WTC11 (cell line): Measurements from ENCODE around the gene FOXN3. TPM values are rescaled to one million over a fixed set of nuclear protein-coding genes. Genes with fewer than 3 reads are reported as not detected.
A peak's percentile ranks its signal among the peaks of the same experiment; 100 is the strongest.

Experiments used
- ATAC-seq: fragments of 200-7000 bp; cut with Tn5 transposase; 2 replicates; pipeline ENCODE4 v1.10.0; 2021; ENCODE audit warnings: mild to moderate bottlenecking, moderate library complexity
- CTCF ChIA-PET: fragments of 300-600 bp; sonication (Branson Sonifier 250); formaldehyde crosslinking; loops from one replicate; lab custom pipeline; 2021; ENCODE audit warnings: antibody characterized with exemption; lab: Charles Lee
- POLR2A ChIA-PET: fragments of 350-600 bp; sonication (Branson Sonifier 250); formaldehyde crosslinking; loops from one replicate; lab custom pipeline; 2021; ENCODE audit warnings: antibody characterized with exemption; lab: Charles Lee
- DNase-seq: peaks from one replicate; pipeline ENCODE4 v3.0.0; 2021; ENCODE audit warnings: low spot score
- H3K27ac Mint-ChIP-seq: 2 replicates; pipeline ENCODE4 v1.8.0; 2021; ENCODE audit warnings: mixed read lengths
- H3K27me3 Mint-ChIP-seq: 2 replicates; pipeline ENCODE4 v1.8.0; 2021; ENCODE audit warnings: low read depth, mild to moderate bottlenecking, moderate library complexity, mixed read lengths
- H3K36me3 Mint-ChIP-seq: 2 replicates; pipeline ENCODE4 v1.8.0; 2021; ENCODE audit warnings: mixed read lengths
- H3K4me1 Mint-ChIP-seq: 2 replicates; pipeline ENCODE4 v1.8.0; 2022; ENCODE audit warnings: mixed read lengths
- H3K4me3 Mint-ChIP-seq: 2 replicates; pipeline ENCODE4 v1.8.0; 2021; ENCODE audit warnings: mild to moderate bottlenecking, moderate library complexity, mixed read lengths
- H3K9me3 Mint-ChIP-seq: 2 replicates; pipeline ENCODE4 v1.8.0; 2021; ENCODE audit warnings: mixed read lengths
- ARID4B ChIP-seq: sonication (generic); formaldehyde crosslinking; IDR thresholded peaks from 2 replicates; pipeline ENCODE4 v1.8.0; 2023; ENCODE audit warnings: missing genetic modification reagents, mild to moderate bottlenecking, borderline replicate concordance
- ATF2 ChIP-seq: sonication (generic); formaldehyde crosslinking; IDR thresholded peaks from 2 replicates; pipeline ENCODE4 v1.8.1; 2022; ENCODE audit warnings: low read depth, missing genetic modification reagents, borderline replicate concordance
- CTCF ChIP-seq: fragments of 200-600 bp; IDR thresholded peaks from 2 replicates; pipeline ENCODE4 v1.8.0; 2022; ENCODE audit warnings: antibody characterized with exemption
- E2F1 ChIP-seq: sonication (generic); formaldehyde crosslinking; IDR thresholded peaks from 2 replicates; pipeline ENCODE4 v1.8.0; 2022; ENCODE audit warnings: mild to moderate bottlenecking, missing genetic modification reagents
- ERG ChIP-seq: fragments of 250-450 bp; sonication (Bioruptor Pico); IDR thresholded peaks from 2 replicates; pipeline ENCODE4 v1.8.0; 2021; ENCODE audit warnings: mild to moderate bottlenecking
- FOXK1 ChIP-seq: sonication (generic); formaldehyde crosslinking; IDR thresholded peaks from 2 replicates; pipeline ENCODE4 v1.8.0; 2022; ENCODE audit warnings: mild to moderate bottlenecking, moderate library complexity, missing genetic modification reagents
- GRHL2 ChIP-seq: fragments of 250-450 bp; sonication (Bioruptor Pico); IDR thresholded peaks from 2 replicates; pipeline ENCODE4 v1.8.0; 2022; ENCODE audit warnings: mild to moderate bottlenecking, moderate library complexity; ENCODE audit not compliant: insufficient replicate concordance, severe bottlenecking
- NFATC4 ChIP-seq: fragments of 250-450 bp; sonication (Bioruptor Pico); IDR thresholded peaks from 2 replicates; pipeline ENCODE4 v1.9.0; 2021; ENCODE audit warnings: mild to moderate bottlenecking
- SMAD3 ChIP-seq: sonication (generic); formaldehyde crosslinking; IDR thresholded peaks from 2 replicates; pipeline ENCODE4 v1.8.0; 2022; ENCODE audit warnings: missing genetic modification reagents, mild to moderate bottlenecking, borderline replicate concordance
- TEAD1 ChIP-seq: sonication (generic); formaldehyde crosslinking; IDR thresholded peaks from 2 replicates; pipeline ENCODE4 v1.8.0; 2022; ENCODE audit warnings: mild to moderate bottlenecking, missing genetic modification reagents
- USF2 ChIP-seq: sonication (generic); formaldehyde crosslinking; IDR thresholded peaks from 2 replicates; pipeline ENCODE4 v1.8.1; 2023; ENCODE audit warnings: mild to moderate bottlenecking, missing genetic modification reagents, moderate library complexity
- ZMAT4 ChIP-seq: fragments of 250-450 bp; sonication (Bioruptor Pico); IDR thresholded peaks from 2 replicates; pipeline ENCODE4 v1.9.0; 2021; ENCODE audit warnings: mild to moderate bottlenecking
- ZNF121 ChIP-seq: sonication (generic); formaldehyde crosslinking; IDR thresholded peaks from 2 replicates; pipeline ENCODE4 v1.8.0; 2023; ENCODE audit warnings: missing genetic modification reagents
- ZNF138 ChIP-seq: sonication (generic); formaldehyde crosslinking; conservative IDR thresholded peaks from 2 replicates; pipeline ENCODE4 v1.8.1; 2022; ENCODE audit warnings: mild to moderate bottlenecking, moderate library complexity, missing genetic modification reagents
- ZNF396 ChIP-seq: fragments of 250-450 bp; sonication (Bioruptor Pico); IDR thresholded peaks from 2 replicates; pipeline ENCODE4 v1.8.0; 2021; ENCODE audit warnings: mild to moderate bottlenecking, moderate library complexity, borderline replicate concordance
- ZNF425 ChIP-seq: fragments of 250-450 bp; sonication (Bioruptor Pico); conservative IDR thresholded peaks from 2 replicates; pipeline ENCODE4 v1.9.0; 2021; ENCODE audit warnings: mild to moderate bottlenecking
- total RNA-seq: library from RNA; stranded (reverse); gene quantifications from 3 replicates; pipeline ENCODE4 v1.2.3, GENCODE V29; 2021

FOXN3 gene
- total RNA-seq, 1 experiment from 2014 or later, result 170 TPM

GRCh38 chr14:89357655-89358297, 59.3 kb downstream of the FOXN3 start (continued):
- no peak for TF ChIP-seq ZMAT4 (CRISPR knock-in tag)
- TF ChIP-seq TEAD1 (CRISPR knock-in tag), result no peak
- no peak for TF ChIP-seq SMAD3 (CRISPR knock-in tag)
- no peak for TF ChIP-seq ZNF138 (CRISPR knock-in tag)
- no peak for TF ChIP-seq USF2
- no peak for TF ChIP-seq CTCF
- no peak for TF ChIP-seq GRHL2 (CRISPR knock-in tag)
- no peak for TF ChIP-seq E2F1 (CRISPR knock-in tag)

GRCh38 chr14:89356927-89357326, 60.1 kb downstream of the FOXN3 start:
- Mint-ChIP-seq H3K27ac (peak overlapping the region; percentile 13; the same call in 1 of the 2 replicates), H3K9me3 (no peaks in the 10 kb centered on the region), H3K4me1 (peaks cover 48% of the 10 kb centered on the region), H3K4me3 (no peak overlapping the region), H3K36me3 (peaks cover 18% of the 10 kb centered on the region), H3K27me3 (no peaks in the 10 kb centered on the region)
- POLR2A ChIA-PET, result interaction anchor here (0.5 to 0.6 kb wide), 2 partner anchors 28 to 204 kb away, joined by 3 read pairs; no protein-coding TSS in a partner anchor
- DNase-seq (no peak), ATAC-seq (no peak)
- TF ChIP-seq ZNF425 (CRISPR knock-in tag), result no peak
- TF ChIP-seq ZNF121, result peak; percentile 93
- CTCF ChIA-PET, result no interaction called here

GRCh38 chr14:89356496-89356895, 60.5 kb downstream of the FOXN3 start:
- peaks cover 18% of the 10 kb centered on the region for H3K36me3 Mint-ChIP-seq
- no peak overlapping the region for H3K4me3 Mint-ChIP-seq
- H3K27me3 Mint-ChIP-seq, result no peaks in the 10 kb centered on the region
- no peak for ATAC-seq
- no peak for DNase-seq
- H3K9me3 Mint-ChIP-seq, result no peaks in the 10 kb centered on the region
- peak overlapping the region; percentile 13; the same call in 1 of the 2 replicates for H3K27ac Mint-ChIP-seq
- CTCF ChIA-PET, result no interaction called here
- POLR2A ChIA-PET, result interaction anchor here (0.6 kb wide), 1 partner anchor 29 kb away, joined by 3 read pairs; no protein-coding TSS in a partner anchor
- peaks cover 53% of the 10 kb centered on the region for H3K4me1 Mint-ChIP-seq
- no peak for TF ChIP-seq NFATC4 (CRISPR knock-in tag)
- no peak for TF ChIP-seq ARID4B
- no peak for TF ChIP-seq ERG (CRISPR knock-in tag)
- no peak for TF ChIP-seq ZNF121
- no peak for TF ChIP-seq ZNF396 (CRISPR knock-in tag)
- no peak for TF ChIP-seq FOXK1
- no peak for TF ChIP-seq ATF2 (CRISPR knock-in tag)
